Caco-2 (cell line): ENCODE measurements around the gene BLVRA. TPM values are rescaled to one million over a fixed set of nuclear protein-coding genes. Genes with fewer than 3 reads are reported as not detected.

Experiments used
- BruUV-seq: library from RNA; stranded (reverse); fragments of 400-500 nt; replicated peaks from 2 replicates; lab custom pipeline; 2021; lab: Mats Ljungman, UMichigan
- CTCF ChIA-PET: fragments of 300-600 bp; sonication (Branson Sonifier 250); formaldehyde crosslinking; loops from one replicate; lab custom pipeline; 2022; ENCODE audit warnings: antibody characterized with exemption; lab: Charles Lee
- POLR2A ChIA-PET: fragments of 300-600 bp; sonication (Branson Sonifier 250); formaldehyde crosslinking; loops from one replicate; lab custom pipeline; 2022; ENCODE audit warnings: antibody characterized with exemption; lab: Charles Lee
- DNase-seq, 2 experiments: peaks; one replicate each; pipeline versions ENCODE4 v3.0.0 to v3.0.0-alpha.2; 2020 to 2022
- H3K27me3 ChIP-seq: replicated peaks from 2 replicates; pipeline ENCODE4 v1.6.0; 2011; ENCODE audit warnings: low read length; ENCODE audit not compliant: control insufficient read depth, insufficient read depth
- H3K36me3 ChIP-seq: 2 replicates; pipeline ENCODE4 v1.5.1; 2011; ENCODE audit warnings: low read length; ENCODE audit not compliant: control insufficient read depth, insufficient read depth
- H3K4me1 ChIP-seq: fragments of 250-450 bp; sonication (Bioruptor Pico); 2 replicates; pipeline ENCODE4 v1.5.1; 2020; ENCODE audit warnings: mild to moderate bottlenecking
- H3K4me3 ChIP-seq: 2 replicates; pipeline ENCODE4 v1.5.1; 2011; ENCODE audit warnings: low read depth, mild to moderate bottlenecking, control low read depth, low read length
- H3K9me3 ChIP-seq: fragments of 250-450 bp; sonication (Bioruptor Pico); 2 replicates; pipeline ENCODE4 v1.5.1; 2020; ENCODE audit warnings: mild to moderate bottlenecking, moderate library complexity
- H3K27ac Mint-ChIP-seq: one replicate; pipeline ENCODE4 v1.8.0; 2022; ENCODE audit warnings: mixed read lengths; ENCODE audit not compliant: unreplicated experiment
- H3K27me3 Mint-ChIP-seq: one replicate; pipeline ENCODE4 v1.8.0; 2022; ENCODE audit warnings: mixed read lengths; ENCODE audit not compliant: insufficient read depth, unreplicated experiment
- H3K36me3 Mint-ChIP-seq: one replicate; pipeline ENCODE4 v1.8.0; 2022; ENCODE audit warnings: mild to moderate bottlenecking, mixed read lengths; ENCODE audit not compliant: insufficient read depth, unreplicated experiment
- H3K4me1 Mint-ChIP-seq: one replicate; pipeline ENCODE4 v1.8.0; 2022; ENCODE audit warnings: low read depth, mixed read lengths; ENCODE audit not compliant: unreplicated experiment
- H3K4me3 Mint-ChIP-seq: one replicate; pipeline ENCODE4 v1.8.0; 2022; ENCODE audit warnings: mild to moderate bottlenecking, moderate library complexity, mixed read lengths; ENCODE audit not compliant: unreplicated experiment
- H3K9me3 Mint-ChIP-seq: one replicate; pipeline ENCODE4 v1.8.0; 2022; ENCODE audit warnings: mixed read lengths; ENCODE audit not compliant: unreplicated experiment
- intact Hi-C: fragments of 100-400 bp; cut with micrococcal nuclease; formaldehyde crosslinking; loops from one replicate; pipeline ENCODE4 v1.10.0; 2022; ENCODE audit not compliant: unreplicated experiment
- total RNA-seq: library from RNA; stranded (reverse); gene quantifications from 2 replicates; pipeline ENCODE4 v1.2.3, GENCODE V29; 2022
- TF ChIP-seq, protein P1 (sequence below), 2 experiments: fragments of 200-600 bp in 1 of 2; IDR thresholded peaks; 1 replicate in 1 of 2; 2 replicates in 1 of 2; pipeline versions ENCODE4 v1.5.1 to v1.8.0; 2011 to 2022; ENCODE audit warnings: antibody characterized with exemption in 1 of 2, control low read depth in 1 of 2, inconsistent platforms in 1 of 2, low read depth in 1 of 2, low read length in 1 of 2, mild to moderate bottlenecking in 1 of 2, moderate library complexity in 1 of 2; ENCODE audit not compliant: insufficient read depth in 1 of 2, severe bottlenecking in 1 of 2, unreplicated experiment in 1 of 2

BLVRA gene
- total RNA-seq, 1 experiment from 2014 or later: 27.9 TPM

DNA sequence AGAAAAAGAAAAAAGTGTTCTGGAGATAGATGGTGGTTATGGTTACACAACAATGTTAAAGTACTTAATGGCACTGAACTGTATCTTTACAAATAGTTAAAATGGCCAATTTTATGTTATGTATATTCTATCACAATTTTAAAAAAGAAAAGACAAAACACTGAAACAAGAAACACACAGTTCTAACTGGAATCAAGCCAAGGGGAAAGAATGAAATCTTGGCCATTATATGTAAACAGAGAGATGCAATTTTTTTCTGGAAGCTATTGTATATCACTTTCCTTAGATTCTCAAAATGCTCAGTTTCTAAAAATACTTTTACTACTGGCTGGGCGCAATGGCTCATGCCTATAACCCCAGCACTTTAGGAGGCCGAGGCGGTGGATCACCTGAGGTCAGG is 33.2 kb upstream of the BLVRA start:
- H3K27me3 ChIP-seq: no peaks in the 10 kb centered on the region
- CTCF ChIA-PET: interaction anchor here (0.9 kb wide), 1 partner anchor 476 kb away, joined by 3 read pairs; no protein-coding TSS in a partner anchor
- H3K4me3 ChIP-seq: no peak overlapping the region
- no peaks in the 10 kb centered on the region for H3K36me3 ChIP-seq
- DNase-seq: no peak
- H3K9me3 ChIP-seq: no peaks in the 10 kb centered on the region
- Mint-ChIP-seq H3K4me1 (peaks cover 12% of the 10 kb centered on the region), H3K4me3 (no peak overlapping the region), H3K9me3 (no peaks in the 10 kb centered on the region), H3K36me3 (peaks cover 13% of the 10 kb centered on the region), H3K27me3 (no peaks in the 10 kb centered on the region), H3K27ac (no peak overlapping the region)
- no TSS peak for BruUV-seq
- POLR2A ChIA-PET: no interaction called here
- intact Hi-C loops: no loop called here
- peaks cover 7% of the 10 kb centered on the region; the same call in 1 of the 2 replicates for H3K4me1 ChIP-seq
- TF ChIP-seq, protein P1, sequence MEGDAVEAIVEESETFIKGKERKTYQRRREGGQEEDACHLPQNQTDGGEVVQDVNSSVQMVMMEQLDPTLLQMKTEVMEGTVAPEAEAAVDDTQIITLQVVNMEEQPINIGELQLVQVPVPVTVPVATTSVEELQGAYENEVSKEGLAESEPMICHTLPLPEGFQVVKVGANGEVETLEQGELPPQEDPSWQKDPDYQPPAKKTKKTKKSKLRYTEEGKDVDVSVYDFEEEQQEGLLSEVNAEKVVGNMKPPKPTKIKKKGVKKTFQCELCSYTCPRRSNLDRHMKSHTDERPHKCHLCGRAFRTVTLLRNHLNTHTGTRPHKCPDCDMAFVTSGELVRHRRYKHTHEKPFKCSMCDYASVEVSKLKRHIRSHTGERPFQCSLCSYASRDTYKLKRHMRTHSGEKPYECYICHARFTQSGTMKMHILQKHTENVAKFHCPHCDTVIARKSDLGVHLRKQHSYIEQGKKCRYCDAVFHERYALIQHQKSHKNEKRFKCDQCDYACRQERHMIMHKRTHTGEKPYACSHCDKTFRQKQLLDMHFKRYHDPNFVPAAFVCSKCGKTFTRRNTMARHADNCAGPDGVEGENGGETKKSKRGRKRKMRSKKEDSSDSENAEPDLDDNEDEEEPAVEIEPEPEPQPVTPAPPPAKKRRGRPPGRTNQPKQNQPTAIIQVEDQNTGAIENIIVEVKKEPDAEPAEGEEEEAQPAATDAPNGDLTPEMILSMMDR (IDR thresholded peaks at IDR 0.05; ENCODE audit: insufficient read depth in 1 of 2, low read depth in 1 of 2, low read length in 1 of 2, severe bottlenecking in 1 of 2, unreplicated experiment in 1 of 2): no peak

DNA sequence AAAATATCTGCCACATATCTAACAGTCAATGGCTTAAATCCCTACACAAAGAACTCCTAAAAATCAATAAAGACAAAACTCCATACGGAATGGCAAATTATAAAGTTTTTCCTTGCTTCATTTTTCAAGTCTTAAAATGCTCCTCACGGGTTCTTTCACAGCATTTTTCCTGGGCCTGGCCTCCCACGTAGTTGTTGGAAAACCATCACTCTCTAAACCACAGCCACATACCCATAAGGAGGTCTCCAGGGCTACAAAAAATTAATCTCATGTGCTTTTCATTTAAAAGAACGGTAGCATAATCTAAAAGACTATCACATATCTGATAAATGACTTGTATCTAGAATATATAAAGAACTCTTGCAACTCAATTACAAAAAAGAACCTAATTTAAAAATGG is 32.0 kb upstream of the BLVRA start:
- Mint-ChIP-seq H3K9me3 (no peaks in the 10 kb centered on the region), H3K4me3 (no peak overlapping the region), H3K27me3 (no peaks in the 10 kb centered on the region), H3K27ac (no peak overlapping the region), H3K36me3 (peaks cover 13% of the 10 kb centered on the region), H3K4me1 (peaks cover 8% of the 10 kb centered on the region)
- no peaks in the 10 kb centered on the region for H3K36me3 ChIP-seq
- TF ChIP-seq, protein P1 (IDR thresholded peaks at IDR 0.05; ENCODE audit: insufficient read depth in 1 of 2, low read depth in 1 of 2, low read length in 1 of 2, severe bottlenecking in 1 of 2, unreplicated experiment in 1 of 2): no peak
- no peaks in the 10 kb centered on the region for H3K27me3 ChIP-seq
- ChIA-PET CTCF (no interaction called here), POLR2A (no interaction called here)
- BruUV-seq: no TSS peak
- intact Hi-C loops: no loop called here
- H3K4me3 ChIP-seq: no peak overlapping the region
- H3K9me3 ChIP-seq: no peaks in the 10 kb centered on the region
- no peak for DNase-seq
- H3K4me1 ChIP-seq: peaks cover 11% of the 10 kb centered on the region; the same call in 1 of the 2 replicates

GRCh38 chr7:43727003-43727402 is 31.5 kb upstream of the BLVRA start:
- ChIA-PET POLR2A (no interaction called here), CTCF (no interaction called here)
- TF ChIP-seq, protein P1 (IDR thresholded peaks at IDR 0.05; ENCODE audit: insufficient read depth in 1 of 2, low read depth in 1 of 2, low read length in 1 of 2, severe bottlenecking in 1 of 2, unreplicated experiment in 1 of 2): no peak
- Mint-ChIP-seq H3K4me3 (peak overlapping the region; percentile 37), H3K4me1 (peaks cover 6% of the 10 kb centered on the region), H3K9me3 (no peaks in the 10 kb centered on the region), H3K27ac (no peak overlapping the region), H3K36me3 (peaks cover 13% of the 10 kb centered on the region), H3K27me3 (no peaks in the 10 kb centered on the region)
- DNase-seq: no peak
- Histone ChIP-seq H3K4me1 (peaks cover 11% of the 10 kb centered on the region; the same call in 1 of the 2 replicates), H3K27me3 (no peaks in the 10 kb centered on the region), H3K36me3 (no peaks in the 10 kb centered on the region), H3K9me3 (no peaks in the 10 kb centered on the region), H3K4me3 (no peak overlapping the region)
- intact Hi-C loops: no loop called here
- no TSS peak for BruUV-seq
